Liver (tissue), 9 donors: ENCODE measurements around the gene JMJD1C. TPM values are rescaled to one million over a fixed set of nuclear protein-coding genes. Genes with fewer than 3 reads are reported as not detected.

ENCODE experiments used
- DNase-seq: peaks from one replicate; pipeline ENCODE4 v3.0.0-alpha.2; 2017; ENCODE audit warnings: low spot score
- H3K27ac ChIP-seq, 2 donors: one replicate each; pipeline ENCODE4 v1.7.0; 2013; ENCODE audit warnings: inconsistent platforms in 2 of 2, low read length in 2 of 2, control low read depth in 1 of 2, low read depth in 1 of 2, mild to moderate bottlenecking in 1 of 2
- H3K27me3 ChIP-seq, 4 donors: one replicate each; pipeline versions ENCODE4 v1.6.1 to v1.7.0; 2013; ENCODE audit warnings: low read length in 3 of 4, inconsistent platforms in 1 of 4, mild to moderate bottlenecking in 1 of 4, moderate library complexity in 1 of 4; ENCODE audit not compliant: control insufficient read depth in 4 of 4, insufficient read depth in 4 of 4
- H3K36me3 ChIP-seq, 4 donors: one replicate each; pipeline versions ENCODE4 v1.6.1 to v1.7.0; 2013; ENCODE audit warnings: low read length in 3 of 4, mild to moderate bottlenecking in 3 of 4, low read depth in 1 of 4, moderate library complexity in 1 of 4; ENCODE audit not compliant: control insufficient read depth in 4 of 4, insufficient read depth in 3 of 4
- H3K4me1 ChIP-seq, 4 donors: one replicate each; pipeline versions ENCODE4 v1.6.1 to v1.7.0; 2013; ENCODE audit warnings: low read length in 3 of 4, mild to moderate bottlenecking in 3 of 4, moderate library complexity in 1 of 4; ENCODE audit not compliant: control insufficient read depth in 4 of 4, insufficient read depth in 4 of 4
- H3K4me3 ChIP-seq, 3 donors: one replicate each; pipeline versions ENCODE4 v1.6.1 to v1.7.0; 2013; ENCODE audit warnings: low read length in 3 of 3, control low read depth in 1 of 3, low read depth in 1 of 3, mild to moderate bottlenecking in 1 of 3
- H3K9ac ChIP-seq, 2 donors: one replicate each; pipeline ENCODE4 v1.7.0; 2013; ENCODE audit warnings: low read length in 2 of 2, mild to moderate bottlenecking in 2 of 2, moderate library complexity in 2 of 2, control low read depth in 1 of 2, low read depth in 1 of 2
- H3K9me3 ChIP-seq, 4 donors: one replicate each; pipeline versions ENCODE4 v1.6.1 to v1.7.0; 2013; ENCODE audit warnings: low read length in 3 of 4; ENCODE audit not compliant: control insufficient read depth in 4 of 4
- ATF3 ChIP-seq: IDR thresholded peaks from 2 replicates; pipeline ENCODE4 v1.6.1; 2016; ENCODE audit warnings: antibody characterized with exemption
- CTCF ChIP-seq: fragments of 150-350 bp; IDR thresholded peaks from 2 replicates; pipeline ENCODE4 v1.5.1; 2017; ENCODE audit warnings: improper control_type of control experiment, low read depth, low read length; ENCODE audit not compliant: missing input control
- EGR1 ChIP-seq, 2 donors: IDR thresholded peaks; 2 replicates each; pipeline ENCODE4 v1.6.1; 2016 to 2018; ENCODE audit warnings: antibody characterized with exemption in 2 of 2, low read depth in 2 of 2
- FOXA1 ChIP-seq: IDR thresholded peaks from 2 replicates; pipeline ENCODE4 v1.6.1; 2016; ENCODE audit warnings: antibody characterized with exemption
- FOXA2 ChIP-seq: IDR thresholded peaks from 2 replicates; pipeline ENCODE4 v1.6.1; 2016; ENCODE audit warnings: antibody characterized with exemption
- GABPA ChIP-seq, 2 donors: IDR thresholded peaks in 1 of 2; conservative IDR thresholded peaks in 1 of 2; 2 replicates each; pipeline ENCODE4 v1.6.1; 2016; ENCODE audit warnings: antibody characterized with exemption in 2 of 2, mild to moderate bottlenecking in 1 of 2, moderate library complexity in 1 of 2
- HNF4A ChIP-seq, 2 donors: conservative IDR thresholded peaks; 2 replicates each; pipeline ENCODE4 v1.6.1; 2016; ENCODE audit warnings: antibody characterized with exemption in 2 of 2, mild to moderate bottlenecking in 2 of 2
- HNF4G ChIP-seq: IDR thresholded peaks from 2 replicates; pipeline ENCODE4 v1.6.1; 2016; ENCODE audit warnings: antibody characterized with exemption
- JUND ChIP-seq, 2 donors: IDR thresholded peaks; 2 replicates each; pipeline ENCODE4 v1.6.1; 2016; ENCODE audit warnings: antibody characterized with exemption in 2 of 2
- MAX ChIP-seq: IDR thresholded peaks from 2 replicates; pipeline ENCODE4 v1.6.1; 2016; ENCODE audit warnings: antibody characterized with exemption
- NR2F2 ChIP-seq: IDR thresholded peaks from 2 replicates; pipeline ENCODE4 v1.6.1; 2016; ENCODE audit warnings: antibody characterized with exemption
- RAD21 ChIP-seq, 2 donors: IDR thresholded peaks; 2 replicates each; pipeline ENCODE4 v1.6.1; 2016; ENCODE audit warnings: antibody characterized with exemption in 2 of 2, mild to moderate bottlenecking in 2 of 2
- RXRA ChIP-seq, 2 donors: IDR thresholded peaks; 2 replicates each; pipeline ENCODE4 v1.6.1; 2017 to 2018; ENCODE audit warnings: antibody characterized with exemption in 2 of 2, mild to moderate bottlenecking in 1 of 2
- SP1 ChIP-seq: IDR thresholded peaks from 2 replicates; pipeline ENCODE4 v1.6.1; 2018; ENCODE audit warnings: antibody characterized with exemption, mild to moderate bottlenecking
- TAF1 ChIP-seq: conservative IDR thresholded peaks from 2 replicates; pipeline ENCODE4 v1.6.1; 2016; ENCODE audit warnings: antibody characterized with exemption, mild to moderate bottlenecking
- YY1 ChIP-seq: IDR thresholded peaks from 2 replicates; pipeline ENCODE4 v1.6.1; 2016; ENCODE audit warnings: antibody characterized with exemption, mild to moderate bottlenecking
- WGBS: extraction: QIAGEN DNeasy Blood & Tissue Kit; methylation state at CpG from one replicate; pipeline ENCODE4 v1.1.7; 2013; 5-methylcytosine and 5-hydroxymethylcytosine counted together
- polyA plus RNA-seq, 2 donors: library from polyadenylated mRNA; stranded (reverse) in 1 of 2; unstranded in 1 of 2; fragments of 200-250 nt in 1 of 2; fragments of >200 nt in 1 of 2; fragmentation: Nextera tagmentation in 1 of 2; extraction: Ambion mirVana in 1 of 2; gene quantifications; one replicate each; pipeline versions ENCODE4 v1.2.1 to v1.2.3, GENCODE V29; 2013 to 2015
- total RNA-seq, 2 donors: library from RNA; depleted of rRNA; stranded (reverse); fragments of >200 nt; gene quantifications; one replicate each; pipeline ENCODE4 v1.2.3, GENCODE V29; 2014
- TF ChIP-seq, protein P1 (sequence below): IDR thresholded peaks from 2 replicates; pipeline ENCODE4 v1.6.1; 2016; ENCODE audit warnings: antibody characterized with exemption
- TF ChIP-seq, protein P2 (sequence below): IDR thresholded peaks from 2 replicates; pipeline ENCODE4 v1.6.1; 2016; ENCODE audit warnings: antibody characterized with exemption, mild to moderate bottlenecking
- donor health status: healthy.
- donor health status: healthy.
- donor health status: healthy.
- donor health status: healthy.
- donor health status: healthy.

Gene JMJD1C
- total and polyA plus RNA-seq, 4 donors: 11.0 to 93.1 (median 56.0) TPM

DNA sequence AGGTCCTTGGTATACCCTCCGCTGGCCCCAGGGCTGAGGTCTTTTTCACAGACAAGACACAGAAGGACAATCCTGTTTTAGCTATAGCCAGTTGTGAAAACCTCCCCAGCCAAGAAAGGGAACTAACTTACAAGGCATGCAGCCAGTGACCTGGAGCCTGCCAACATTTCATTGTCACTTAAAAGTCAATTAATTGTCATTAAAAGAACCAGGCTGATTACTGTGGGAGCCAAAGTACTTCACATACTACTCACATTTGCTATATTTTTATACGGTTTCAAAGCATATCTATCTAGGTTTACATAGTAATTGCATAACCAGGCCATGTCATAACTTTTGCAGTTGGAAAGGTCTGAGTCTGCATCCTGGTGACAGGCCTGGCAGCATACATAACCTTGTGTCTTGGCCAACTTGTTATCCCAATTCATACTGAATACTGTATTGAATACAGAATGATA is 301.6 kb downstream of the JMJD1C start:
- DNase-seq: no peak
- TF ChIP-seq YY1 (no peak), ATF3 (peak; percentile 28), RXRA (IDR thresholded peaks at IDR 0.05) (peak; percentile 39), SP1 (no peak), TAF1 (no peak), FOXA2 (peak; percentile 44), HNF4A (conservative IDR thresholded peaks at IDR 0.05) (peak; percentile 42 to 46), HNF4G (no peak), EGR1 (IDR thresholded peaks at IDR 0.05; ENCODE audit: low read depth in 2 of 2) (no peak), CTCF (no peak), JUND (IDR thresholded peaks at IDR 0.05) (no peak), GABPA (IDR thresholded peaks at IDR 0.05 in 1 of 2, conservative IDR thresholded peaks at IDR 0.05 in 1 of 2) (no peak), FOXA1 (no peak), RAD21 (IDR thresholded peaks at IDR 0.05) (peak; percentile 20 to 32), NR2F2 (no peak), MAX (no peak)
- TF ChIP-seq, protein P1, sequence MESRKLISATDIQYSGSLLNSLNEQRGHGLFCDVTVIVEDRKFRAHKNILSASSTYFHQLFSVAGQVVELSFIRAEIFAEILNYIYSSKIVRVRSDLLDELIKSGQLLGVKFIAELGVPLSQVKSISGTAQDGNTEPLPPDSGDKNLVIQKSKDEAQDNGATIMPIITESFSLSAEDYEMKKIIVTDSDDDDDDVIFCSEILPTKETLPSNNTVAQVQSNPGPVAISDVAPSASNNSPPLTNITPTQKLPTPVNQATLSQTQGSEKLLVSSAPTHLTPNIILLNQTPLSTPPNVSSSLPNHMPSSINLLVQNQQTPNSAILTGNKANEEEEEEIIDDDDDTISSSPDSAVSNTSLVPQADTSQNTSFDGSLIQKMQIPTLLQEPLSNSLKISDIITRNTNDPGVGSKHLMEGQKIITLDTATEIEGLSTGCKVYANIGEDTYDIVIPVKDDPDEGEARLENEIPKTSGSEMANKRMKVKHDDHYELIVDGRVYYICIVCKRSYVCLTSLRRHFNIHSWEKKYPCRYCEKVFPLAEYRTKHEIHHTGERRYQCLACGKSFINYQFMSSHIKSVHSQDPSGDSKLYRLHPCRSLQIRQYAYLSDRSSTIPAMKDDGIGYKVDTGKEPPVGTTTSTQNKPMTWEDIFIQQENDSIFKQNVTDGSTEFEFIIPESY: no peak
- TF ChIP-seq, protein P2, sequence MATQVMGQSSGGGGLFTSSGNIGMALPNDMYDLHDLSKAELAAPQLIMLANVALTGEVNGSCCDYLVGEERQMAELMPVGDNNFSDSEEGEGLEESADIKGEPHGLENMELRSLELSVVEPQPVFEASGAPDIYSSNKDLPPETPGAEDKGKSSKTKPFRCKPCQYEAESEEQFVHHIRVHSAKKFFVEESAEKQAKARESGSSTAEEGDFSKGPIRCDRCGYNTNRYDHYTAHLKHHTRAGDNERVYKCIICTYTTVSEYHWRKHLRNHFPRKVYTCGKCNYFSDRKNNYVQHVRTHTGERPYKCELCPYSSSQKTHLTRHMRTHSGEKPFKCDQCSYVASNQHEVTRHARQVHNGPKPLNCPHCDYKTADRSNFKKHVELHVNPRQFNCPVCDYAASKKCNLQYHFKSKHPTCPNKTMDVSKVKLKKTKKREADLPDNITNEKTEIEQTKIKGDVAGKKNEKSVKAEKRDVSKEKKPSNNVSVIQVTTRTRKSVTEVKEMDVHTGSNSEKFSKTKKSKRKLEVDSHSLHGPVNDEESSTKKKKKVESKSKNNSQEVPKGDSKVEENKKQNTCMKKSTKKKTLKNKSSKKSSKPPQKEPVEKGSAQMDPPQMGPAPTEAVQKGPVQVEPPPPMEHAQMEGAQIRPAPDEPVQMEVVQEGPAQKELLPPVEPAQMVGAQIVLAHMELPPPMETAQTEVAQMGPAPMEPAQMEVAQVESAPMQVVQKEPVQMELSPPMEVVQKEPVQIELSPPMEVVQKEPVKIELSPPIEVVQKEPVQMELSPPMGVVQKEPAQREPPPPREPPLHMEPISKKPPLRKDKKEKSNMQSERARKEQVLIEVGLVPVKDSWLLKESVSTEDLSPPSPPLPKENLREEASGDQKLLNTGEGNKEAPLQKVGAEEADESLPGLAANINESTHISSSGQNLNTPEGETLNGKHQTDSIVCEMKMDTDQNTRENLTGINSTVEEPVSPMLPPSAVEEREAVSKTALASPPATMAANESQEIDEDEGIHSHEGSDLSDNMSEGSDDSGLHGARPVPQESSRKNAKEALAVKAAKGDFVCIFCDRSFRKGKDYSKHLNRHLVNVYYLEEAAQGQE: no peak
- H3K9ac ChIP-seq: no peak overlapping the region
- H3K27me3 ChIP-seq: no peaks in the 10 kb centered on the region
- H3K9me3 ChIP-seq: no peaks in the 10 kb centered on the region
- peaks cover 7 to 25% (median 12%) of the 10 kb centered on the region in 4 donors for H3K4me1 ChIP-seq
- peaks cover 1 to 7% (median 4%) of the 10 kb centered on the region in 4 donors for H3K36me3 ChIP-seq
- H3K27ac ChIP-seq: peak overlapping the region; percentile 31 to 44
- no peak overlapping the region for H3K4me3 ChIP-seq
- 60% methylated on average over 2 of the region's 2 CpGs for WGBS
